Measurements from ENCODE around the gene CCDC142. TPM values are rescaled to one million over a fixed set of nuclear protein-coding genes. Genes with fewer than 3 reads are reported as not detected.

The CCDC142 gene
- total and polyA plus RNA-seq, 9 of the 15 experiments (the other 6 are each of a cell fraction or from before 2014, with no cell fraction given): 0.55 to 11.7 (median 7.2) TPM

- TF ChIP-seq ZBTB11 (CRISPR knock-in tag; IDR thresholded peaks at IDR 0.05) (peak in 2 of 3 experiments; percentile 75 to 97; a peak in 5 of 6 replicates), POLR2AphosphoS5 (IDR thresholded peaks at IDR 0.05; ENCODE audit: control insufficient read depth, insufficient read depth, low read depth, low read length) (peak; percentile 88), ZNF586 (CRISPR knock-in tag; conservative IDR thresholded peaks at IDR 0.05) (no peak), TAF7 (tag; IDR thresholded peaks at IDR 0.05) (peak; percentile 93), ZNF644 (tag; IDR thresholded peaks at IDR 0.05; ENCODE audit: low read depth) (peak; percentile 81; the same call in 1 of the 2 replicates), POLR2AphosphoS2 (IDR thresholded peaks at IDR 0.05; ENCODE audit: low read length) (peak; percentile 30; the same call in 1 of the 2 replicates), CGGBP1 (CRISPR knock-in tag; IDR thresholded peaks at IDR 0.05) (no peak), HDAC1 (IDR thresholded peaks at IDR 0.05) (peak in 1 of 2 experiments; percentile 82; a peak in 2 of 4 replicates), BHLHE40 (IDR thresholded peaks at IDR 0.05; ENCODE audit: low read length) (peak; percentile 3; the same call in 1 of the 2 replicates), ELF2 (CRISPR knock-in tag; IDR thresholded peaks at IDR 0.05) (peak; percentile 80), MYC (IDR thresholded peaks at IDR 0.05; ENCODE audit: low read depth, low read length) (peak; percentile 48), MYC (CRISPR knock-in tag; IDR thresholded peaks at IDR 0.05; ENCODE audit: borderline replicate concordance, low read depth) (peak; percentile 44; the same call in 1 of the 2 replicates), PHB2 (IDR thresholded peaks at IDR 0.05; ENCODE audit: low read depth) (0 out of 2 replicates have a peak, but pooled peaks have one; percentile 36), ZNF431 (CRISPR knock-in tag; IDR thresholded peaks at IDR 0.05) (no peak), SAP30 (IDR thresholded peaks at IDR 0.05; ENCODE audit: borderline replicate concordance, insufficient read depth, low read depth, low read length, poor library complexity, severe bottlenecking) (peak; percentile 81), TAF9B (IDR thresholded peaks at IDR 0.05; ENCODE audit: partially characterized antibody) (peak; percentile 94), RBM25 (IDR thresholded peaks at IDR 0.05; ENCODE audit: low read depth, low read length, severe bottlenecking) (no peak), ZBTB2 (IDR thresholded peaks at IDR 0.05) (no peak), CREB3L1 (IDR thresholded peaks at IDR 0.05; ENCODE audit: borderline replicate concordance, low read depth) (peak; percentile 81), TBL1XR1 (IDR thresholded peaks at IDR 0.05; ENCODE audit: low read length in 2 of 2) (peak in 1 of 2 experiments; percentile 31; a peak in 1 of 4 replicates)
Observed at GRCh38 chr2:74529357-74530238, 46.8 kb upstream of the CCDC142 start, which contains the start of the genes AUP1 and HTRA2 (continued).

Data from K562 (cell line).